ENCODE data around the gene KIF26B. TPM values are rescaled to one million over a fixed set of nuclear protein-coding genes. Genes with fewer than 3 reads are reported as not detected.

Gene KIF26B
- polyA plus RNA-seq, 1 donor: 33.3 TPM

- DNase-seq: no peak
Measured at GRCh38 chr1:245561665-245562234, 407.0 kb downstream of the KIF26B start.

GRCh38 chr1:245566134-245566533, 411.3 kb downstream of the KIF26B start:
- no peak for DNase-seq

- DNase-seq: peak; percentile 69
Measured at GRCh38 chr1:245566952-245567351, 412.2 kb downstream of the KIF26B start.

GRCh38 chr1:245571815-245572294, 417.1 kb downstream of the KIF26B start:
- DNase-seq: no peak

GRCh38 chr1:245572709-245573108, 417.9 kb downstream of the KIF26B start:
- no peak for DNase-seq

GRCh38 chr1:245575710-245576109, 420.9 kb downstream of the KIF26B start:
- DNase-seq: no peak

GRCh38 chr1:245576323-245576722, 421.5 kb downstream of the KIF26B start:
- no peak for DNase-seq

GRCh38 chr1:245577191-245578157, 422.7 kb downstream of the KIF26B start:
- DNase-seq: no peak

- DNase-seq: no peak
Measured at GRCh38 chr1:245578308-245578707, 423.5 kb downstream of the KIF26B start.

GRCh38 chr1:245578771-245579170, 424.0 kb downstream of the KIF26B start:
- no peak for DNase-seq

GRCh38 chr1:245579881-245580280, 425.1 kb downstream of the KIF26B start:
- no peak for DNase-seq

- DNase-seq: no peak
Measured at GRCh38 chr1:245580651-245581050, 425.9 kb downstream of the KIF26B start.

- no peak for DNase-seq
Measured at GRCh38 chr1:245582026-245582425, 427.2 kb downstream of the KIF26B start.

GRCh38 chr1:245583081-245583480, 428.3 kb downstream of the KIF26B start:
- no peak for DNase-seq

GRCh38 chr1:245583575-245584330, 429.0 kb downstream of the KIF26B start:
- no peak for DNase-seq

- no peak for DNase-seq
Measured at GRCh38 chr1:245585252-245585959, 430.6 kb downstream of the KIF26B start.

- DNase-seq: no peak
Measured at GRCh38 chr1:245587435-245588115, 432.8 kb downstream of the KIF26B start.

- no peak for DNase-seq
Measured at GRCh38 chr1:245588116-245588639, 433.4 kb downstream of the KIF26B start.

GRCh38 chr1:245589316-245589715, 434.5 kb downstream of the KIF26B start:
- no peak for DNase-seq

- DNase-seq: no peak
Measured at GRCh38 chr1:245589906-245590305, 435.1 kb downstream of the KIF26B start.

- DNase-seq: no peak
Measured at GRCh38 chr1:245590726-245591125, 435.9 kb downstream of the KIF26B start.
